ENCODE data around the gene DEPDC4.
"Not testable (repeated sequence)": the region's sequence is repeated elsewhere in the genome, so short reads cannot be mapped to it uniquely, and the experiment has no call there.

DEPDC4 gene

DNA sequence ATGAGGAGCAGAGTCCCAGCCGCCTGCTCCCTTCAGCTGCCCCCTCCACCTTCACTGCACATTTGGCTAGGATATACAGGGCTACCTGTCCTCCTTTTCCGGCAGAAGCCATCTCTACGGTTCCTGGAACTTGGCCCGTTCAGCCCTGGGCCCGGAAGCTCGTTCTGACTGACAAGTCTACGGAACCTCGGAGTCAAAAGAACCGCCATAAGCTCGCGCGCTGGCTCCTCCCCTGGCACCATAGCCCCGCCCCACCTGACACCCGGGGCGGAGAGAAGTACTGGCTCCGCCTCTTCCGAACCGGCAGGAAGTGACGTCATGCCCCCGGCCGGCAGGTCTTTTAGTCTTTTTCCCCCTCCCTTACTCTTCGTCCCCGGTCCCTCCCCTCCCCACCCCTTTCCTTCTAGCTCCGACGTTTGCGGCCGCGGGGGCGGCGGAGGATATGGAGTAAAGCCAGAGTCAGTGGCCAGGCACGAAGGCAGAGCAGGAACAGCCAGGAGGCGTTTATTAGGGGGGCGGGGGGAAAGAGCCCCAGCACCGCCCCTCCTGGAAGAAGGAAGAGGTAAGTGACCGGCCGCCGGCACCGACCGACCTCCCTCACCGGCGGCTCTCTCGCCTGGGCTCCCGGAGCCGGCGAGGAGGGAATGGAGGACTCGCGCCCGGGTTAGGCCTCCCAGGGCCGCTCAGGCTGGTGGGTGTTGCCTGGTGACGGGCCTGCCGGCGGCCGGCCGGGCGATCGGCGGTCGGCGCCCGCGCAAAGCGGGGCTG, at the start of gene DEPDC4, which contains the start of gene SCYL2:
Gene DEPDC4, minus strand, starts transcription at position 245 of the 768 bp plus-strand sequence. Its CDS starts 3 bp downstream, at position 242.
Gene SCYL2, plus strand, starts transcription at position 343 of the 768 bp plus-strand sequence. CDS start 15,794 bp downstream, outside the sequence.
- DNase-seq, result peak; percentile 99

DNA sequence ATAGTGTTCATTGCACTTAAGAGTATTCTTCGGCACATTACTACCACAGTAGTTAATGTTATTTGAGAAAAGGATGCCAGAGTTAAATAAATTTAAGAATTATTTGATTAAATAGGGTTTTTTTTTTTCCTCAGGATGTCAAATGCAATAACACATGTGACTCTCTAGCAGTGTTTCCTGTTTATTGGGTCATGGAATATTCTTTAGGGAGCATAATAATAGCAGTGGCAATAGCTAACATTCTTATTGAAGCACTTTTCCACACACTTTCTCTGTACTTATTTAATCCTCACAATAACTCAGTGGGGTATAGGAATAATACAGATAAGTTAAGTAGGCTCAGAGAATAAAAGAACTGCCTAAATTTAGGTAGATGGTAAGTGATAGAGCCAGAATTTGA, 44.4 kb upstream of the DEPDC4 start:
- no peak for DNase-seq

DNA sequence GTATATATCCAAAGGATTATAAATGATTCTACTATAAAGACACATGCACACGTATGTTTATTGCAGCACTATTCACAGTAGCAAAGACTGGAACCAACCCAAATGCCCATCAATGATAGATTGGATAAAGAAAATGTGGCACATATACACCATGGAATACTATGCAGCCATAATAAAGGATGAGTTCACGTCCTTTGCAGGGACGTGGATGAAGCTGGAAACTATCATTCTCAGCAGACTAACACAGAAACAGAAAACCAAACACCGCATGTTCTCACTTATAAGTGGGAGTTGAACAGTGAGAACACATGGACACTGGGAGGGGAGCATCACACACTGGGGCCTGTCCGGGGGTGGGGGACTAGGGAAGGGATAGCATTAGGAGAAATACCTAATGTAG, 41.3 kb upstream of the DEPDC4 start:
- DNase-seq, result not testable (repeated sequence)

DNA sequence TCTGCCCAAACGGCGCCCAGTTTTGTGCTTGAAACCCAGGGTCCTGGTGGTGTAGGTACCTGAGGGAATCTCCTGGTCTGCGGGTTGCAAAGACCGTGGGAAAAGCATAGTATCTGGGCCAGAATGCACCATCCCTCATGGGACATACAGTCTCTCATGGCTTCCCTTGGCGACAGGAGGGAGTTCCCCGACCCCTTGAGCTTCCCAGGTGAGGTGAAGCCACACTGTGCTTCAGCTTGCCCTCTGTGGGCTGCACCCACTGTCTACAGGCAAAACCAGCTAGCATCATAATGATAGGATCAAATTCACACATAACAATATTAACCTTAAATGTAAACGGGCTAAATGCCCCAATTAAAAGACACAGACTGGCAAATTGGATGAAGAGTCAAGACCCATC, 37.5 kb upstream of the DEPDC4 start:
- not testable (repeated sequence) for DNase-seq

DNA sequence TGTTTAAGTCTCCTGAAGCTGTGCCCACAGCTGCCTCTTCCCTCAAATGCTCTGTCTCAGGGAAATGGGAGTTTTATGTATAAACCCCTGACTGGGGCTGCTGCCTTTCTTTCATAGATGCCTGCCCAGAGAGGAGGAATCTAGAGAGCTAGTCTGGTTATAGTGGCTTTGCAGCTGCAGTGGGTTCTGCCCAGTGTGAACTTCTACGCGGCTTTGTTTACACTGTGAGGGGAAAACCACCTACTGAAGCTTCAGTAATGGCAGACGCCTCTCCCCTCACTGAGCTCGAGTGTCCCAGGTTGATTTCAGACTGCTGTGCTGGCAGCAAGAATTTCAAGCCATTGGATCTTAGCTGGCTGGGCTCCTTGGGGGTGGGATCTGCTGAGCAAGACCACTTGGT, 37.0 kb upstream of the DEPDC4 start:
- no peak for DNase-seq

- no peak for DNase-seq
Observed at GRCh38 chr12:100302081-100302480, 35.2 kb upstream of the DEPDC4 start.

- no peak for DNase-seq
Observed at GRCh38 chr12:100295764-100296555, 29.1 kb upstream of the DEPDC4 start.

GRCh38 chr12:100294366-100294765, 27.5 kb upstream of the DEPDC4 start:
- not testable (repeated sequence) for DNase-seq

- no peak for DNase-seq
Observed at GRCh38 chr12:100293017-100293416, 26.1 kb upstream of the DEPDC4 start.

DNA sequence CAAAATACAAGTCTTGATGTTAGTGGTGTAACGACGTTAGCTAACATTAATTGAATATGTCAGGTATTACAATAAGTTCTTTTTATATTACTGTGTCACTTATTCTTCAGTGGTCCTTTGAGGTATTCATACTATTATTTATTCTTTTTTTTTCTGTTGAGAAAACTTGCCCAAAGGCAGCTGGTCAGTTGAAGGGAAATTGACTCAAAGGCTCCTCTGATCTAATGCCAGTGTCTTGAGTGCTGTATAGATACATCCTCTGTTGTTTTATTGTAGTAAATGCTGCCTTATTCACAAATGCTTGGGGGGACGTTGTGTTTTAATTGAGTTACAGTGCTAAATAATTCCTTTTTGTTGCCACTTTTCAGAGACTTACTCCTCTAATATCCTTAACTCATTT, 23.1 kb upstream of the DEPDC4 start:
- no peak for DNase-seq

DNA sequence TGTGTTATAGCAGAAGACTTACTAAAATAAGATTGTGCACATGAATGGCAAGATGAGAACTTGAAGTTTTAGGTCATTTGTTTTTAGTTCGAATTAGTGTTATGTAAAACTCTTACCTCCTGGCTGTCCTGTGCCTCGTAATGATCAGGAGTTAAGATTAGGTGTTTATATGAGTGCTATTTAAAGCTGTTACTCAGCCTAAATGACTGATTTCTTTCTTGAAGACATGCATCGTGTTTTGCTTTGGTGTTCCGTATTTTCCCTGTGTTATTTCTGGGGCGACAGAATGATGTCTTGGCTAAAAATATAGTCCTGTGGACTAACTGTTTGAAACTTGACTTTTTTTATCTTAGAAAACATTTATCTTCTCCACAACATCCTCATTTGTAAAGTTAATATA, 22.2 kb upstream of the DEPDC4 start:
- DNase-seq, result no peak

DNA sequence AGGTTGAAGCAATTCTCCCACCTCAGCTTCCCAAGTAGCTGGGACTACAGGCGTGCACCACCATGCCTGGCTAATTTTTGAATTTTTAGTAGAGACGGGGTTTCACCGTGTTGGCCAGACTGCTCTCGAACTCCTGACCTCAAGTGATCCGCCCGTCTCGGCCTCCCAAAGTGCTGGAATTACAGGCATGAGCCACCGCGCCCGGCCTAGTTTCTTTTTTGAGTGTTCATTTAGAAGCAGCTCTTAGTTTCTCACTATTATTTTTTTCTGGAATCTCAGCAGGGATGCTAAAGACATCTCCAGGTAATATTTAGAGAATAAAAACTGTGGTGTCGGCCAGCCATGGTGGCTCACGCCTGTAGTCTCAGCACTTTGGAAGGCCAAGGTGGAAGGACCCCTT, 17.7 kb upstream of the DEPDC4 start:
- not testable (repeated sequence) for DNase-seq

DNA sequence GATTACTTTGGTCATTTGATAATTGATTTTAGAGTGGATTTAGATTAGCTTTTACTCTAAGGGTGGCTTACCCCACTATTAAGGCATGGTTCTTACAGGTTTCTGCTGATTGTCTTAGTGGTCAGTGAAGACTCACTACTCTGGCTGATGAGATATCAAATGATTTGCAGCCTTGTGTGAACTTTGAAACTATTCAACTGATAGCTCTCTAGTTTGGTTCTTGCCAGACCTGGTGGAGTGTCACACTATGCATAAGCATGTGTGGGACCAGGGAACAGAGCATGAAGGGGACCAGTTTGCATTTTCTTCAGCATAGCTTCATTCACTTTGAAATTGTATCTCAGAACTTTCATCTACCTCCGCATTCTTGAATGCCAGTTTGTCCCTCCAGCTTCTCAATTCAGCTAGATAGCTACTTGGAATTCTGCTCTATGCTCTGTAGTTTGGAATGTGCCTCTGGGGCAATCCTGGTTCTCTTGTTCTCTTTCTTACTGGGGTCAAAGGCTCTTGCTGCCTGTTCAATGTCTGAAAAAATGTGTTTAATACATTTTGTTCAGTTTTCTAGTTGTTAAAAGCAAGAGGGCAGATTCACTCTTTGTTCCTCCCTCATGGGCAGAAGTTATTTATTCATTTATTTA, 12.8 kb upstream of the DEPDC4 start:
- DNase-seq, result no peak

- no peak for DNase-seq
Observed at GRCh38 chr12:100279159-100279558, 12.3 kb upstream of the DEPDC4 start.

- DNase-seq, result no peak
Observed at GRCh38 chr12:100274291-100274690, 7.4 kb upstream of the DEPDC4 start.

- DNase-seq, result no peak
Observed at GRCh38 chr12:100273782-100274181, 6.9 kb upstream of the DEPDC4 start.

DNA sequence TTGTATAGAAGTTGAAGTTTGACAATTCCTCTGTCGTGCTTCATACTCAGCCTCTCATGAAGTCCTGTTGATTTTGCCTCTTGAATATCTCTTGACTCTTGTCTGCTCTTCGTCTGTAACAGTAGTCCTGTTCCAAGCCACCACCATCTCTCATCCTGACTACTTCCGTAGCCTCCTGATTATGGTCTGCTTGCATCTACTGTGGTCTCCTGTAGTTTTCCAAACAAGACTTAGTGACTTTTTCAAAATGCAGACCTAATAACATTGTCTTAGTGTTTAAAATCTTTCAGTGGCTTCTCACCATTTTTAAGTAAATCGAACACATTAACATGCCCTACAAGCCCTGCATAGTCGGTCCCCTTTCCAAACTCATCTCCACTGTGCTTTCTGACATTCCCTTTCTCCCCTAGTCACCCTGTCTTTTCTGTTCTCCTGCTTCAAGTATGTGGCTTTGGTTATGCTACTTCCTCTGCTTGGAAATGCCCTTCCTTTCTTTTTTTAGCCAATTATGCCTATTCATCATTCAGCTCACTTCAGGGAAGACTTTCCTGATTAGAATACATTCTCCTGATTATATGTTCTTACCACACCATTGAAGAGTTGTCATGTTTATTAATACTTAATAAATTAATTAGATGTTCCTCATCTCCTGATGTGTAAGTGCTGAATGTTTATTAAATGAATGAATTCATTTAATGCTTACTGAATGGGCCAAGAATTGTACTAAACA, 2.1 kb upstream of the DEPDC4 start:
- peak; percentile 12 for DNase-seq

- no peak for DNase-seq
Observed at GRCh38 chr12:100267603-100268281, 863 bp upstream of the DEPDC4 start.

- no peak for DNase-seq
Observed at GRCh38 chr12:100266585-100266834, 369 bp downstream of the DEPDC4 start.

DNA sequence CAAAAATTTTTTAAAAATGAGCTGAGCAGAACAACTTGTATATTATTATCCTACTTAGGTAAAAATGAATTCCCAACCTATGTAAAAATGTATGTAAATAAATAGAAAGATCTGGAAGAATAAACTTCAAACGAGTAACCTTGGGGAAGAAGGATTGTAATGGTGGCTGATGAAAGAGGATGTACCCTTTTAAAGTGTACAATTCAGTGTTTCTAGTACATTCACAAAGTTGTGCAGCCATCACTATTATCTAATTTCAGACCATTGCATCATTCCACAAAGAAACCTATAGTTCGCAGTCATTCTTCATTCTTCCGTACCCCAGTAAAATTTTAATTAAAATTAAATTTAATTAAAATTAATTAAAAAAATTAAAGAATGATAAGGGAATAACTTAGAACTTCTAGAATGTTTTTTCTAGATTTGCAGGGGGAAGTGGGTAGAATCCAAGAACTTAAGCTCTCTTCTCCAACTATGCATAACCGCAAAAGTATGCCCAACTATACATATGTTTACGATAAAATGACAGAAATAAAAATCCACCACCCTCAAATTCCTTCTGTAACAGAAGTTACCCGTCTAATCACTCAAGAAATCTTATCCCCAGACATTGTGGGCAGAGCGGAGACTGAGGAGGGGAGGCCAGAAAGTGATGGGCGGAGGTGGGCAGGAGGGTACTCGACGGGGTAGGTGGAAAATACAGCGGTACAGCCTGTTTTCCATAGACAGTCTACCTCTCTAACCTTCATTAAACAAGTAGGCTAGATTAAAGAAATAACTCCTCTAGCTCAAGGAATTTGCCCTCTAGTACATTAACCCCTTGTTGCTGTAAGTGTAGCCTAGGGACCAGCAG, 921 bp downstream of the DEPDC4 start:
- no peak for DNase-seq

GRCh38 chr12:100265107-100265506, 1.8 kb downstream of the DEPDC4 start:
- not testable (repeated sequence) for DNase-seq

- no peak for DNase-seq
Observed at GRCh38 chr12:100263131-100263530, 3.7 kb downstream of the DEPDC4 start.

Measured in eye (tissue), 1 donor.